Duodenal mucosa (tissue), 2 donors: ENCODE results near the gene BEND2.

Experiments
- H3K27ac ChIP-seq: one replicate; pipeline ENCODE4 v1.7.0; 2013; ENCODE audit warnings: low read depth, low read length
- H3K27me3 ChIP-seq, 2 donors: one replicate each; pipeline ENCODE4 v1.7.0; 2013; ENCODE audit warnings: low read length in 2 of 2, control low read depth in 1 of 2; ENCODE audit not compliant: insufficient read depth in 2 of 2, control insufficient read depth in 1 of 2
- H3K36me3 ChIP-seq, 2 donors: one replicate each; pipeline ENCODE4 v1.7.0; 2013; ENCODE audit warnings: low read length in 2 of 2, control low read depth in 1 of 2; ENCODE audit not compliant: insufficient read depth in 2 of 2, control insufficient read depth in 1 of 2
- H3K4me1 ChIP-seq, 2 donors: one replicate each; pipeline ENCODE4 v1.7.0; 2013; ENCODE audit warnings: low read length in 2 of 2, control low read depth in 1 of 2; ENCODE audit not compliant: insufficient read depth in 2 of 2, control insufficient read depth in 1 of 2
- H3K4me3 ChIP-seq, 2 donors: one replicate each; pipeline ENCODE4 v1.7.0; 2013; ENCODE audit warnings: low read length in 2 of 2, low read depth in 1 of 2
- H3K9ac ChIP-seq, 2 donors: one replicate each; pipeline ENCODE4 v1.7.0; 2013; ENCODE audit warnings: low read length in 2 of 2, low read depth in 1 of 2
- H3K9me3 ChIP-seq, 2 donors: one replicate each; pipeline ENCODE4 v1.7.0; 2013; ENCODE audit warnings: low read length in 2 of 2, control low read depth in 1 of 2; ENCODE audit not compliant: control insufficient read depth in 1 of 2

Gene BEND2

DNA sequence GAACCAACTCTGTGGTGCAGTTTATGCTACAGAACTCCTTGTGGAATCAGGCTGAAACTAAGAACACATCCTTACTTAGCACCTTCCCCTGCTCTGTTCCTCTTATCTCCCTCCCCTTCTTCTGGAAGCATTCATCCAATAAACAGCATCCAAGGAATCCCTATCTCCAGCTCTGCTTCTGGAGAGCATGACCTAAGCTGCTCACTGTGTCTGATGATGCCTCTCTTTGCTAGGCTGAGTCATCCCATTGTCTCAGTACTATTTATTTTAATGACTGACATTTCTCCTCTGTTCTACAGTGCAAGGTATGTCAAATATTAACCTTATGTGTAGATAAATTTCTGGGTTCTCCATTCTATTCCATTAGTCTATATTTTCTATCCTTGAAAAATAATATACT, 71.2 kb downstream of the BEND2 start:
- H3K36me3 ChIP-seq: no peaks in the 10 kb centered on the region
- H3K4me3 ChIP-seq: no peak overlapping the region
- no peaks in the 10 kb centered on the region for H3K9me3 ChIP-seq
- no peaks in the 10 kb centered on the region for H3K27me3 ChIP-seq
- no peak overlapping the region for H3K27ac ChIP-seq
- no peak overlapping the region for H3K9ac ChIP-seq
- no peaks in the 10 kb centered on the region for H3K4me1 ChIP-seq

DNA sequence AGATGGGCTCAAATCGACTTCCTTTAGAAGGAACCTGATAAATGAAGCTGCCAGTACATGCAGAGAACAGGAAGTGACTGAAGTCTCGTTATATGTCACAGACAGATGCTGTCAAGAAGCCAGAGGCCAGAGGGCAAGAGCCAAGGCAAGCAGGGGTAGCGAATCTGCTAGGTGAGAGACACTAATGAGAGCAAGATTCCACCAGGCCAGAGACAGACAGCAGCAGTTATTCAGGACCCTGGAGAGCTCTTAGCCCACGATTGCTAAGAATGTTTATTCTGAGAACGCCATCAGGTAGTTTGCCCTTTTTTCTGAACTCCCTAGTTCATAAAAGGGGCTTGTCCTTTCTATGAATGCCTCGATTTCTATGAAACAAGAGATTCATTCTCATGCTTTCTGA, 73.7 kb downstream of the BEND2 start:
- Histone ChIP-seq H3K36me3 (no peaks in the 10 kb centered on the region), H3K9me3 (no peaks in the 10 kb centered on the region), H3K27ac (no peak overlapping the region), H3K27me3 (no peaks in the 10 kb centered on the region), H3K4me3 (no peak overlapping the region), H3K4me1 (no peaks in the 10 kb centered on the region), H3K9ac (no peak overlapping the region)

DNA sequence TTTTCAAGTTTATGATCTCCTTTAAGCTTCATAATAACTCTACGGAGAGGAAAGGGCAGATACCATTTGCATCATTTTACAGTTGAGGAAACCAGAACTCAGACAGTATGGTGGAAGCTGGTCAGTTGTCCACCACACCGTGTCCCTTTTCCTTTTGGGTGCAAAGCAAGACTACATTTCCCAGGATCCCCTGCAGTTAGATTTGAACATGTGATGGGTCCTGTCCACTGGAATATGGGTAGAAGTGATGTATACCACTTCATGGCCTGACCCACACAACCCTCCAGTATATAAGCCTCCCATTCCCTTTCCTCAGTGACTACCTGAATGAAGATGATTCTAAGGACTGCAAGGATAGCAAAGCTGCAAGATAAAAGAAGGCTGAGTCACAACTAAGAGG, 74.7 kb downstream of the BEND2 start:
- Histone ChIP-seq H3K4me3 (no peak overlapping the region), H3K9ac (no peak overlapping the region)

DNA sequence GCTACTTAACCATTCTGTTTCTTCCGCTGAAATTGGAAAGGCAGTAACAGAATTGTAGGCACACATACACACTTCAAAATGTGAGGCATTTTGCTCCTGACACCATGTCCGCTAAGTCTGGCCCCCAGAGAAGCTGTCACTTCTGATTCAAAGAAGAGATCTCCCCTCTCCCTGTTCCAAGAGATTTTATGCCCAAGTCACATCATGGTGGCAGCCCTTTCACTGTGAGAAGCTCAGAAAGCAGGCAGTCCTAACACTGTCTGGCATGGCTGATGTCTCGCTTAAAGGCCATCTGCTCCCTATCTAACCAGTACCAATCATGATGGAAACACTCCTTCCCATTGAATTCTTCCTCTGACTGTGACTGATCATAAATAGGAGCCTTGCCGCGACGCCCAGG, 83.9 kb downstream of the BEND2 start:
- H3K27ac ChIP-seq: no peak overlapping the region
- H3K4me3 ChIP-seq: no peak overlapping the region
- no peaks in the 10 kb centered on the region for H3K36me3 ChIP-seq
- no peaks in the 10 kb centered on the region for H3K27me3 ChIP-seq
- H3K9me3 ChIP-seq: no peaks in the 10 kb centered on the region
- no peaks in the 10 kb centered on the region for H3K4me1 ChIP-seq
- H3K9ac ChIP-seq: no peak overlapping the region

More for the DNA sequence above, 74.7 kb downstream of the BEND2 start:
- Histone ChIP-seq H3K27ac (no peak overlapping the region), H3K27me3 (no peaks in the 10 kb centered on the region), H3K4me1 (no peaks in the 10 kb centered on the region), H3K36me3 (no peaks in the 10 kb centered on the region), H3K9me3 (no peaks in the 10 kb centered on the region)

DNA sequence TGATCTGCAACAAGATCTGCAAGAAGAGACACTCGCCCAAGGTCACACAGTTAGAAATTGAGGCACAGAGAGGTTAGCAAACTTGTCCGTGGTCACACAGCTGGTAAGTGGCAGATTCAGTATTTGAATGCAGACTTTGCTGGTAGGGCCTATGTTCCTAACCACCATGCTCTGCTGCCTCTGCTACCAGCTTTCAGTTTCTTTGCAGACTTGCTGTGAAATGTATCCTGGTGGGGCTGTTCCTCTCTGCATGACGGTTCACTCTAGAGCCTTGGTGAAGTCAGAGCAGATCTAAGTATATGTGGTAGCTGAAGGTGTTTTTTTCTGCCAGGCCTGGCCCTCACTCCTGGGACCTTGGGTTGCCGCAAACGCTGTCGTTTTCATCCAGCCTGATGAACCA, 87.1 kb downstream of the BEND2 start:
- no peaks in the 10 kb centered on the region for H3K27me3 ChIP-seq
- H3K9me3 ChIP-seq: no peaks in the 10 kb centered on the region
- H3K9ac ChIP-seq: no peak overlapping the region
- no peaks in the 10 kb centered on the region for H3K36me3 ChIP-seq
- H3K4me3 ChIP-seq: no peak overlapping the region
- H3K27ac ChIP-seq: no peak overlapping the region
- H3K4me1 ChIP-seq: no peaks in the 10 kb centered on the region

DNA sequence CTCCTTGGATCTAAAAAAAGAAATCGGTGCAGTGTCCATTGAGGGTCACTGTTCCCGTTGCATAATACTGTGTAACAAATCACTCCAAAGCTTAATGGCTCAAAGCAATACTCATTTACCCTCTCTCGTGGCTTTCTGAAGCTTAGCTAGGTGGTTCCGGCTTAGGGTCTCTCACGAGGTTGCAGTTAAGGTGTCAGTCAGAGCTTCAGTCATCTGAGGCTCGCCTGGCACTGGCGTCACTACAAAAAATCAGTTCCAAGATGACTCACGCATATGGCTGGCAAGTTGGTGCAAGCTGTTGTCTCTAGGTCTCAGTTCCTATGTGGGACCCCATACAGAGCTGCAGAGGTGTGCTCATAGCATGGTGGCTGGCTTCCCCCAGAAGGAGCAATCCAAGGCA, 91.0 kb downstream of the BEND2 start:
- no peaks in the 10 kb centered on the region for H3K36me3 ChIP-seq
- H3K9me3 ChIP-seq: no peaks in the 10 kb centered on the region
- H3K9ac ChIP-seq: no peak overlapping the region
- H3K4me3 ChIP-seq: no peak overlapping the region
- H3K27me3 ChIP-seq: no peaks in the 10 kb centered on the region
- no peak overlapping the region for H3K27ac ChIP-seq
- H3K4me1 ChIP-seq: no peaks in the 10 kb centered on the region

DNA sequence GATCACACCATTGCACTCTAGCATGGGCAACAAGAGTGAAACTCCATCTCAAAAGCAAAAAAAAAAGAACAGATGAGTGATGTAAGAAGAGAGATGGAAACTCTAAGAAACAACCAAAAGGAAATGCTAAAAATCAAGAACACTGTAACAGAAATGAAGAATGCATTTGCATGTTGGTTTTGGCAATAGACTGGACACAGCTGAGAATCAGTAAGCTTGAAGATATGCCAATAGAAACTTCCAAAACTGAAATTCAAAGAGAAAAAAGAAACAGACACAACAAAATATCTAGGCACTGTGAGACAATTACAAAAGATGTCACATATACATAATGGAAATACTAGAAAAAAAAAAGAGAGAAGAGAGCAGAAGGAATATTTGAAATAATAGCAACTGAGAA, 93.7 kb downstream of the BEND2 start:
- H3K27ac ChIP-seq: no peak overlapping the region
- no peaks in the 10 kb centered on the region for H3K36me3 ChIP-seq
- H3K9ac ChIP-seq: no peak overlapping the region
- no peaks in the 10 kb centered on the region for H3K27me3 ChIP-seq
- no peak overlapping the region for H3K4me3 ChIP-seq
- H3K4me1 ChIP-seq: no peaks in the 10 kb centered on the region
- H3K9me3 ChIP-seq: no peaks in the 10 kb centered on the region

DNA sequence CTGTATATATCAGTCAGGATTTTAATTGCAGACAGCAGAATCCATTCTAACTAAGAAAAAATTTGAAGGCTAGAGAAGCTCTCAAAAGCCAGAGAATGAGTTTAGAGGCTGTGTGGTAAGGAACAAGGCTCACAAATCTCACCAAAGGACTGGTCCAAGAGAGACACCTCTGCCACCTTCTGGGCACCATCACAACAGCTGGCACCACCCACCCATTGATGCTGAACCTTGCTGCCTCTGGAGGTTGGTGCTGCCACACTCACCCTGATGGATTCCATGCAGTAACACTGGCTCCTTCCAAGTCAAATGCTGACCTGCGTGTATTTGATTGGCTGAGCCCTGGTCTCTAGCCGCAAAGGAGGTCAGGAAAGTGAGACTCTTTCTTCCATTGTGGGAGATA, 100.8 kb downstream of the BEND2 start:
- Histone ChIP-seq H3K9ac (no peak overlapping the region), H3K9me3 (peaks cover 0 to 4% of the 10 kb centered on the region in 2 donors), H3K27ac (no peak overlapping the region), H3K4me3 (no peak overlapping the region), H3K36me3 (no peaks in the 10 kb centered on the region), H3K4me1 (no peaks in the 10 kb centered on the region), H3K27me3 (no peaks in the 10 kb centered on the region)
